Mucosa of descending colon (tissue), 3 donors: ENCODE data around the gene NMNAT2. TPM values are rescaled to one million over a fixed set of nuclear protein-coding genes. Genes with fewer than 3 reads are reported as not detected.
A peak's percentile ranks its signal among the peaks of the same experiment; 100 is the strongest.

Source experiments
- ATAC-seq: fragments of 200-7000 bp; cut with Tn5 transposase; one replicate; pipeline ENCODE4 v1.9.1; 2020; ENCODE audit warnings: mild to moderate bottlenecking, moderate library complexity
- DNase-seq, 3 donors: peaks; one replicate each; pipeline ENCODE4 v3.0.0-alpha.2; 2020
- H3K36me3 ChIP-seq: fragments of 200-600 bp; one replicate; pipeline ENCODE4 v1.8.0; 2021; ENCODE audit warnings: low read depth, mild to moderate bottlenecking
- H3K4me1 ChIP-seq: fragments of 200-600 bp; one replicate; pipeline ENCODE4 v1.8.0; 2021; ENCODE audit warnings: low read depth, mild to moderate bottlenecking
- H3K4me3 ChIP-seq: fragments of 200-600 bp; one replicate; pipeline ENCODE4 v1.8.0; 2021; ENCODE audit warnings: mild to moderate bottlenecking
- H3K9me3 ChIP-seq: fragments of 200-600 bp; one replicate; pipeline ENCODE4 v1.8.0; 2021; ENCODE audit warnings: mild to moderate bottlenecking
- CTCF ChIP-seq: fragments of 200-600 bp; IDR thresholded peaks from one replicate; pipeline ENCODE4 v1.8.0; 2022; ENCODE audit warnings: antibody characterized with exemption, mild to moderate bottlenecking
- intact Hi-C, 2 donors: fragments of 100-400 bp; cut with DNase I in 1 of 2; cut with micrococcal nuclease in 1 of 2; formaldehyde crosslinking; loops; one replicate each; pipeline versions ENCODE4 v1.11.0 to v1.11.1; 2022; cut with DNase I, micrococcal nuclease
- total RNA-seq, 3 donors: library from RNA; stranded (reverse); fragmentation: NEBNext Ultra II Directional in 2 of 3; extraction: Animal tissue kit (Norgen Biotek cat#: 25700) in 2 of 3; gene quantifications; one replicate each; pipeline versions ENCODE4 v1.2.1 to v1.2.4, GENCODE V29; 2021 to 2023
- donor health status: DM: no; HTN: no; CAD: no; lungs with moderate emphysema.
- donor health status: DM: no; HTN: no; CAD: no.
- donor health status: DM: no; HTN: yes; CAD: no.

Gene NMNAT2
- total RNA-seq, 3 donors from 2014 or later = 0.29 to 3.6 (median 0.87) TPM

- no peaks in the 10 kb centered on the region for H3K4me1 ChIP-seq
- no peak for TF ChIP-seq CTCF
- H3K4me3 ChIP-seq = no peak overlapping the region
- ATAC-seq (no peak), DNase-seq (no peak)
- no peaks in the 10 kb centered on the region for H3K36me3 ChIP-seq
- H3K9me3 ChIP-seq = no peaks in the 10 kb centered on the region
- intact Hi-C loops = no loop called here
Measured at GRCh38 chr1:183231545-183231944, 186.6 kb downstream of the NMNAT2 start.

GRCh38 chr1:183230413-183230812 is 187.8 kb downstream of the NMNAT2 start:
- intact Hi-C loops = no loop called here
- no peak for TF ChIP-seq CTCF
- Histone ChIP-seq H3K4me1 (no peaks in the 10 kb centered on the region), H3K4me3 (no peak overlapping the region), H3K36me3 (no peaks in the 10 kb centered on the region), H3K9me3 (no peaks in the 10 kb centered on the region)
- ATAC-seq = no peak
- DNase-seq = no peak

GRCh38 chr1:183228347-183229220 is 189.6 kb downstream of the NMNAT2 start:
- Histone ChIP-seq H3K36me3 (no peaks in the 10 kb centered on the region), H3K9me3 (no peaks in the 10 kb centered on the region), H3K4me3 (no peak overlapping the region), H3K4me1 (no peaks in the 10 kb centered on the region)
- DNase-seq (no peak), ATAC-seq (peak; percentile 80)
- TF ChIP-seq CTCF = no peak
- intact Hi-C loops = no loop called here

- Histone ChIP-seq H3K4me3 (no peak overlapping the region), H3K9me3 (no peaks in the 10 kb centered on the region), H3K4me1 (no peaks in the 10 kb centered on the region), H3K36me3 (no peaks in the 10 kb centered on the region)
- peak in 2 of 3 donors; percentile 61 to 70 for DNase-seq
- intact Hi-C loops = no loop called here
- peak; percentile 43 for TF ChIP-seq CTCF
- ATAC-seq = peak; percentile 79
Measured at GRCh38 chr1:183227422-183228346, 190.5 kb downstream of the NMNAT2 start.

GRCh38 chr1:183226963-183227362 is 191.2 kb downstream of the NMNAT2 start:
- no peaks in the 10 kb centered on the region for H3K9me3 ChIP-seq
- H3K4me3 ChIP-seq = no peak overlapping the region
- TF ChIP-seq CTCF = no peak
- DNase-seq (no peak), ATAC-seq (no peak)
- H3K36me3 ChIP-seq = no peaks in the 10 kb centered on the region
- H3K4me1 ChIP-seq = no peaks in the 10 kb centered on the region
- intact Hi-C loops = no loop called here
